Stromal cell of bone marrow (primary cell): Measurements from ENCODE around the gene ASAP2.
"Not testable (repeated sequence)": the region's sequence is repeated elsewhere in the genome, so short reads cannot be mapped to it uniquely, and the experiment has no call there.

Source experiments
- DNase-seq: peaks from one replicate; pipeline ENCODE4 v3.0.0-alpha.2; 2012; ENCODE audit warnings: low read depth

The ASAP2 gene

GRCh38 chr2:9382604-9383235 lies 176.1 kb downstream of the ASAP2 start:
- DNase-seq = no peak

DNA sequence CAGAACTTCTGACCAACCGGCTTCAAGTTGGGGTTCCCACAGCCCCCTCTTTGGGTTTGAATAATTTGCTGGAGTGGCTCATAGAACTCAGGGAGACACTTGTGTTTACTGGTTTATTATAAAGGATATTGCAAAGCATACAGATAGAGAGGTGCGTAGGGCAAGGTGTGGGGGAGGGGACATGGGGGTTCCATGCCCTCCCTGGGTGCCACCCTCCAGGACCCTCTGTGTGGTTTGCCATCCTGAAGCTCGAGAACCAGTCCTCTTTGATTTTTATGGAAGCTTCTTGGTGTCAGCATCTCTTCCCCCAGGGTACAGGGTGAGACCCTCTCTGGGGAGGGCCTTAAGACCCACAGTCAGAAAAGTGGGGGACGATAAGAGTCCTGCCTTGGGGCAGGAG lies 177.9 kb downstream of the ASAP2 start:
- no peak for DNase-seq

DNA sequence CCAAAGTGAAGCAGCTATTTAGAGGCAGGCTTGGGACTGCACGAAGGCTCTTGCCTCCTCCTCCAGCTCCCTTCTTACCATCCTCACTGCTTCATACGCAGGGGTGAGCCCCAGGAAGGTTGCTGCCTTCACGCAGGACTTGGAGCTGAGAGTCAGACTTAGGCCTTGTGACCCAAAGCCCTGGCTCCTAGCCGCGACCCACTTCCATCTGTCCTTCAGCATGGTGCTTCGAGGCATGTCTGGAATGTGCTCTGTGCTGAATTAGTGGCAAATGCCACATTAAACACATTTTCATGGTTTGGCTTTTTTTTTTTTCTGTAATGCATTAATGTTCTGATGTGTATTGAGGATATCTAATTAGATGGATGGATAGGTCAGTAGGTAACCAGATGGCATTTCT lies 179.2 kb downstream of the ASAP2 start:
- DNase-seq = no peak

- no peak for DNase-seq
These were observed 181.6 kb downstream of the ASAP2 start for GRCh38 chr2:9388199-9388681.

DNA sequence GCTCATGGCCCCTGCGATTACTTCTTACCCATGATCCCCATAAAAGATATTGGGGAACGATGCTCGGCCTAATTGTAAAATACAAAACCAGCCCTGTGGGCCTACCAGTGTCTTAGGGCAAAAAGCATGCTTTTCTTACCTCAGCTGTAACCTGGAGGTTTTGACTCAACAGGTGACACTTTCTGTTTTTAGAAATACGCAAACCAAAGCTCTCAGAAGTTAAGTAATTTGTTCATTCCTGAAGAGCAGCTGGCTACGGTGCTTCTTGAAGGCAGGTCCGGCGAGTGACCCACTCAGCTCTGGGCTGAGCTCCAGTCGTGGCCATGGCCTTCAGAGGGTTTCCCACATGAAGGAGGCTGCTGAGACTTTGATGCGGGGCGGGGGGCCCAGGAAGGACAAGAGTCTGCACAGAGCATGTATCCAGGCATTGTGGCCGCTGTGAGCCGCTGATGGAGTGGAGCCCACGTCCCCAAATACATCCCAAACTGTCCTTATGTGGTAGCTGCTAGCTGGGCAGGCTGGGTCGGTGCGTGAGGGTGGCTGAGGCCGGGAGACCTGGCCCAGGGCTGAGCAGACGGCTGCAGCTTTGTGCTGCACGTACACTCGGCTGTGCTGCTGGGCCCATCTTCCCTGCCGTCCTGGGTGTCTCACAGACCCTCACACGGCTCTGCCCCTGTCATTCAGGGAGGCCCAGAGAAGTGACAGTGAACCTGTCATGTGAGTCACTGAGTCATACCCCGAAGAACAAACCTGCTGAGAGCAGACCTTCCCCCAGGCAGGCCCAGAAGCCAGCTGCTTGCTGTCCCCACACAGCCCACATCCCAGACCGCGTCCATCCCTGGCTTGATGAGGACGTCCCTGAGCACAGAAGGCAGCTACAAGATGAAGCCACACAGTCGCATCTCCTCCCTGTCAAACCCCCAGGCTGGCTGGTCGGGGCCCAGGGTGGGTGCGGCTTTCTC lies 182.6 kb downstream of the ASAP2 start:
- no peak for DNase-seq

- DNase-seq = no peak
These were observed 183.7 kb downstream of the ASAP2 start for GRCh38 chr2:9390151-9390850.

DNA sequence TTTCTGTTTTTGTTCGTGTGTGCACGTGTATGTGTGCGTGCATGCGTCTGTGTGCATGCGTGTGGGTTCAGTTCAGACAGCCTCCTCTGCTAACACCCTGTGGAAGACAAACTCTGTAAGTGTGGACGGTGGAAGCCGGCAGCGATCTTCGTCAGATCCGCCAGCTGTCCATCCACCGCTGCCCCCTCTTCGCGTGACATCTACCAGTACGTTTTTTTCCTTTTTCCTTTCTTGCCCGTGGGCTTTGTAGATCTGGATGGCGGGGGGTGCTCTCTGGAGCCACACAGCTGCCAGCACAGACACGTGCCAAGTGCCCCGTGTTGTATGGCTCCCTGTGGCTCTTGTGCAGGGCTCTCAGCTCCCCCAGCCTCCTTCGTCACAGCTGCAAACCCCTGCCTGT lies 184.4 kb downstream of the ASAP2 start:
- no peak for DNase-seq

DNA sequence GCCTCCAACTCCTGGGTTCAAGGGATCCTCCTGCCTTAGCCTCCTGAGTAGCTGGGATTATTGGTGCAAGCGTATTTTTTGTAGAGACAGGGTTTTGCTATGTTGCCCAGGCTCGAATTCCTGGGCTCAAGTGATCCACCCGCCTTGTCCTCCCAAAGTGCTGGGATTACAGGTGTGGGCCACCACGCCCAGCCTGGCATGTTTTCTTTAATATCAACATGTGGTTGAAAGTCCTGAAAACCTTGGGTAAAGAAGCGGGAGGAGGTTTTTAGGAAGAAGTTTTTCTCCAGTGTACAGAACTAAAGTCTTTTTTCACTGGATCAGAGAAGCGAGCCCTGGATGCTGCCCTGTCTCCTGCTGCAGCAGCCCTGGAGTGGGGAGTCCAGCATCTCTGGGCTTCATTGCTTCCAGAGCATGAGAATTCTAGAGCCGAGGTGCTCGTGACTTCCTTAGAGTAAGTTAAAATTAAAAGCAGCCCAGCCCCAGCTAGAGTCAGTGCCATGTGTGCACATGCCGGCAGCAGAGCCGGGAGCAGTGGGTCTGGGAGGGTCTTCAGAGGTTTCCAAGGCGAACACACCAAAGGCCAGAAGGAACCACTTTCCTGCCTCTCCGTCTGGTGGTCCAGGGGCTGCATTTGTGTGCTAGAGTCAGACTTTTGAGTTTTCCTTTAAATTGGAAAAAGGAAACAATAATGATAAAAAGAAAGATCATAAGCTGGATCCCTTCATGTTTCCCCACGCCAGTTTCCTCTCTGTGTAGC lies 185.5 kb downstream of the ASAP2 start:
- no peak for DNase-seq

- no peak for DNase-seq
These were observed 186.5 kb downstream of the ASAP2 start for GRCh38 chr2:9392898-9393765.

DNA sequence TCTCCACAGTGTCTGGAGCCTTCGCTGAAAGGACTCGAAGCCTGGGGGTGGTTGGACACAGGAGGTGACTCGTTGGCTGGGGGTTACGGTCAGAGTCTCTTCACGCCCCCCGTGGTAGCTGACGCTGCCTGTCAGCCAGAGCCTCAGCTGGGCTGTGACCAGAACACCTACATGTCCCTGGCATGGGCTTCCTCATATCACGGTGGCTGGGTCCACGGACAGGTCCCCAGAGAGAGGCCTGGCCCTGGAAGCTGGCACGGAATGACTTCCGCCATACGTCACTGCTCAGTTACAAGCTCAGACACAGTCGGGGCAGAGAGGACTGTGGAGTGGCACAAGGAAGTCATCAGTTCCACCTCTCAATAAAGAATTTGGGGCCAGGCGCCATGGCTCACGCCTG lies 188.2 kb downstream of the ASAP2 start:
- no peak for DNase-seq

DNA sequence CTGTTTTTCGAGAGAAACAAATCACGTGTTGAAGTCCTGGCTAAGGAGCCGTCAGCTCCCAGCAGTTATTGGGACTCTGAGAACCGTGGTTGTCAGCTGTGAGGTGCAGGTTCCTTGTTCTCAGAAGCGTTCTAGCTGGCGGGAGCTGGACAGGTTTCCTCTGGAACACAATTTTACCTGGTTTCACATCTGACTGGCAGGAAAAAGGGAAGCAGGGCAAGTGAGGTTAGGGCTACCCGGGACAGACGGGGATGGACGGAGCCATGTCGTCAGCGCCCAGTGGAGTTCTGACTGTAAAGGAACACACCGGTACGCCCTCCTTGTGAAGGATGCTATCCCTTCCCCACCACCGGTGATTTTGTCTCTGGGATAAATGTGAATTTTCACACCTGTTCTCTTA lies 190.6 kb downstream of the ASAP2 start:
- no peak for DNase-seq

DNA sequence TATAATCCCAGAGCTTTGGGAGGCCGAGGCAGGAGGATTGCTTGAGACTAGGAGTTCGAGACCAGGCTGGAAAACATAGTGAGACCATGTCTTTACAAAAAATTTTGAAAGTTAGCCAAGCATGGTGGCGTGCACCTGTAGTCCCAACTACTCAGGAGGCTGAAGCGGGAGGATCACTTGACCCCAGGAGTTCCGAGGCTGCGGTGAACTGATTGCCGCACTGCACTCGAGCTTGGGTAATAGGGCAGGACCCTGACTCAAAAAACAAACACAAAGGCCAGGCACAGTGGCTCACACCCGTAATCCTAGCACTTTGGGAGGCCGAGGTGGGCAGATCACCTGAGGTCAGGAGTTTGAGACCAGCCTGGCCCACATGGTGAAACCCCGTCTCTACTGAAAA lies 191.6 kb downstream of the ASAP2 start:
- not testable (repeated sequence) for DNase-seq

- no peak for DNase-seq
These were observed 192.5 kb downstream of the ASAP2 start for GRCh38 chr2:9398881-9399780.

DNA sequence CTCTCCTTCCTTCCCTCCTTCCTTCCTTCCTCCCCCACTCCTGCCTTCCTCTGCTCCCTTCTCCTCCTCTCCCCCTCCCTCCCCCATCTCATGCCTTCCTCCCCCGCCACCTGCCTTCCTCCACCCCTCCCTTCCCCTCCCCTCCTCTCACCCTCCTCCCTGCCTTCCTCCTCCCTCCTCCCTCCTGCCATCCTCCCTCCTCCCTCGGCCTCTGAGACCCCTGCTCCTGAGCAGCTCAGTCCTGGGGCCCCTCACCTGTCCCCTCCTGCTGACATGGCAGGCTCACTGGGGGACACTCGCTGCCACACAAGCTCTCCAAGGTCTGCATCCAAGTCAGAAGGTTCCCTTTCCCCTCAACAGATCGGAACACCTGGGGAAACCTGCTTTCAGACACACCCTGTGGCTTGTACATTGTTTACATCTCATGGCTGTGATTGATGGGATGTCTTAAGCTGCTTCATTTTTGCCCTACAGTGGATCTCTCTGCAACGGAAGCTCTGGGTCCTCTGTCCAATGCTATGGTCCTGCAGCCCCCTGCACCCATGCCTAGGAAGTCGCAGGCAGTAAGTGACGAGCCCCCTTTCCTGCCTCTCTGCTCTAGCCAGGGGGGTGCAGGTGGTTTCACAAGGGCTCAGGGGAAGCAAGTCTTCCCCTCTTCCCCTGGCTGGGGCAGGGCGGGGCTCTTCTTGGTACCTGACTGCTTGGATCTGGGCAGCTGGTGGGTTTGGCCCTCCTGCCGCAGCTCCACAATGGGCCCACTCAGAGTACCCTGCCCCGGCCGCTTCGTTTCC lies 193.9 kb downstream of the ASAP2 start:
- no peak for DNase-seq

DNA sequence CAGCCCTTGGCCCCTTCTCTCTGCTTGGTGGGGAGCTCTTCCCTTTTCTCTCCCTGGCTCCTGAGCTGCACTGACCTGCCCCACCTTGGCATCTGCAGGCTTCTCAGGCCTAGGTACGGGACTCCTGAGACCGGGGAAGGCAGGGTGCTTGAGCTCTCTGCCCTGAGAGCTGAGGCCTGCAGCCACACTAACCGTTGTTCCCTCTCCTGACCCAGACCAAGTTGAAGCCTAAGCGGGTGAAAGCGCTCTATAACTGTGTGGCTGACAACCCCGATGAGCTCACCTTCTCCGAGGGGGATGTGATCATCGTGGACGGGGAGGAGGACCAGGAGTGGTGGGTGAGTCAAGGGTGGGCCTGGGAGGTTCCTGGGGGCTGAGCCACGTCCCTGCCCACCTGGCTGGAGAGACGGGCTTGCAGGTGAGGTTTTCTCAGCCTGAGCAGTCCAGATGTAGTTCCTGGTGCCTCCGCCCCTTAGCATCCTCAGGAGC lies 194.5 kb downstream of the ASAP2 start:
- DNase-seq = no peak

- DNase-seq = no peak
These were observed 195.2 kb downstream of the ASAP2 start for GRCh38 chr2:9401646-9402371.

GRCh38 chr2:9403924-9404323 lies 197.3 kb downstream of the ASAP2 start:
- DNase-seq = no peak

DNA sequence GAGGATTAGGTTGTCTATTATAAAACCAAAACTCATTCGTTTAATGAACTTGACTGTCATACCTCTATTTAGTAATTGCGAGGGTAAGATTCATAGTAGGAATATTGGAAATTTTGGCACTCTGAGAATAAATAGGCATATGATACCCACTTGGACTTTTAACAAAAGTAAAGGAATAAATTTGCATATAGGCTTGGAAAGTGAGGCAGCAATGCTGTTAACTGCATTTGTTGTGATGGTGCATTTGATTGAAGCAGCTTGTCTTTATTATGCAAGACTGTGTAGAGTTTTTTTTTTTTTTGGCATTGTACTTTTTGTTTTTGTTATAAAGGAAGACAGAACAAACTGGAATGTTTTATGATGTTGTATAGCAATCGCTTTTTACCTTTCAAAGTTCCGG lies 197.8 kb downstream of the ASAP2 start:
- DNase-seq = no peak
